Ishikawa (cell line): ENCODE data around the gene SLK.

Source experiments
- CEBPB ChIP-seq: IDR thresholded peaks from 2 replicates; pipeline ENCODE4 v1.6.1; 2012
- CREB1 ChIP-seq: IDR thresholded peaks from 2 replicates; pipeline ENCODE4 v1.6.1; 2012; ENCODE audit warnings: low read depth
- EGR1 ChIP-seq: IDR thresholded peaks from 2 replicates; pipeline ENCODE4 v1.6.1; 2012
- EP300 ChIP-seq: IDR thresholded peaks from 2 replicates; pipeline ENCODE4 v1.6.1; 2012; ENCODE audit warnings: borderline replicate concordance
- FOXM1 ChIP-seq: IDR thresholded peaks from 2 replicates; pipeline ENCODE4 v1.6.1; 2012; ENCODE audit warnings: low read depth, borderline replicate concordance
- NFIC ChIP-seq: IDR thresholded peaks from 2 replicates; pipeline ENCODE4 v1.6.1; 2012
- RAD21 ChIP-seq: IDR thresholded peaks from 2 replicates; pipeline ENCODE4 v1.6.1; 2012; ENCODE audit warnings: low read depth
- TAF1 ChIP-seq: IDR thresholded peaks from 2 replicates; pipeline ENCODE4 v1.6.1; 2012; ENCODE audit warnings: low read depth, mild to moderate bottlenecking
- TCF12 ChIP-seq: IDR thresholded peaks from 2 replicates; pipeline ENCODE4 v1.6.1; 2012; ENCODE audit warnings: low read depth
- TEAD4 ChIP-seq: IDR thresholded peaks from 2 replicates; pipeline ENCODE4 v1.6.1; 2012
- YY1 ChIP-seq: IDR thresholded peaks from 2 replicates; pipeline ENCODE4 v1.6.1; 2012; ENCODE audit warnings: low read depth
- ZBTB7A ChIP-seq: IDR thresholded peaks from 2 replicates; pipeline ENCODE4 v1.6.1; 2012; ENCODE audit warnings: low read depth
- TF ChIP-seq, protein P1 (sequence below): IDR thresholded peaks from 2 replicates; pipeline ENCODE4 v1.6.1; 2012
- TF ChIP-seq, protein P2 (sequence below): IDR thresholded peaks from 2 replicates; pipeline ENCODE4 v1.6.1; 2012
- TF ChIP-seq, protein P3 (sequence below): IDR thresholded peaks from 2 replicates; pipeline ENCODE4 v1.6.1; 2012; ENCODE audit warnings: low read depth, mild to moderate bottlenecking

The SLK gene

DNA sequence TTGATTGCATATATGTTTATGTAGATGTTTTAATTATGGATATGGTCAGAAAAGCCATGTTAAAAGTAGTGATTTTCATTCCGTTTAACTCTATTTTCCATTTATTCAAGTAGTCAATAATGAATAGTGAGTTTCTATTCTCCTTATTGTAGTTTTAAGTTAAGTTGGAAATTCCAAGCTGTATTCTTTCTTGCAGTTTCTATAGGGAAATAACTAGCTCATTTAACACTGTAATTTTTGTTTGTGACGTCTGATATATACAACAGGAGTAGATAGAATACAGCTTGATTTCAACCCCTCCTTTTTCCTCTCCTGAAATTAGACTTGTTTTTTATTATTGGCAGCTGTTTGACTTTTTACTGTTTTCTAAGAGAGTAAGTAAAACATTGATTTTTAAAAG, 47.2 kb downstream of the SLK start:
- TF ChIP-seq TEAD4 (no peak), EP300 (no peak), EGR1 (no peak), CREB1 (no peak), RAD21 (no peak)
- TF ChIP-seq, protein P1, sequence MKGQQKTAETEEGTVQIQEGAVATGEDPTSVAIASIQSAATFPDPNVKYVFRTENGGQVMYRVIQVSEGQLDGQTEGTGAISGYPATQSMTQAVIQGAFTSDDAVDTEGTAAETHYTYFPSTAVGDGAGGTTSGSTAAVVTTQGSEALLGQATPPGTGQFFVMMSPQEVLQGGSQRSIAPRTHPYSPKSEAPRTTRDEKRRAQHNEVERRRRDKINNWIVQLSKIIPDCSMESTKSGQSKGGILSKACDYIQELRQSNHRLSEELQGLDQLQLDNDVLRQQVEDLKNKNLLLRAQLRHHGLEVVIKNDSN = no peak

DNA sequence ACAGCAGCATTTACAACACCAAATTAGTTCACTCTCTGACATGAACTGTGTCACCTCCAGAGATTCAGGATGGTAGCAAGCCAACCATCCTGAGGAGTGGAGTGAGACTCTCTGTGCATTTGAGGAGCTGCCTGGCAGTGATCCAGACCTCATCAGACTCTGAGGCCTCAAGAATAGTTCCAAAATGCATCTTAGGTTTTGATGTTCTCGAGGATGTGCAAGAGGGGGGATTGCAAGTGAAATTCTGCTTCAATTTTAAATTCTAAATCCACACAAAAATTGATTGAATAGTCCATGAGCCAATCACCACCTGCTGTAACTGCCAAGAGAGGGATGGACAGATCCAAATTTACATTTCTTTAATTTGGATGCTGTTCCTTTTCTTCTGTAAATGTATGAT, 49.7 kb downstream of the SLK start:
- TF ChIP-seq, protein P2, sequence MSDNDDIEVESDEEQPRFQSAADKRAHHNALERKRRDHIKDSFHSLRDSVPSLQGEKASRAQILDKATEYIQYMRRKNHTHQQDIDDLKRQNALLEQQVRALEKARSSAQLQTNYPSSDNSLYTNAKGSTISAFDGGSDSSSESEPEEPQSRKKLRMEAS = no peak
- TF ChIP-seq, protein P3, sequence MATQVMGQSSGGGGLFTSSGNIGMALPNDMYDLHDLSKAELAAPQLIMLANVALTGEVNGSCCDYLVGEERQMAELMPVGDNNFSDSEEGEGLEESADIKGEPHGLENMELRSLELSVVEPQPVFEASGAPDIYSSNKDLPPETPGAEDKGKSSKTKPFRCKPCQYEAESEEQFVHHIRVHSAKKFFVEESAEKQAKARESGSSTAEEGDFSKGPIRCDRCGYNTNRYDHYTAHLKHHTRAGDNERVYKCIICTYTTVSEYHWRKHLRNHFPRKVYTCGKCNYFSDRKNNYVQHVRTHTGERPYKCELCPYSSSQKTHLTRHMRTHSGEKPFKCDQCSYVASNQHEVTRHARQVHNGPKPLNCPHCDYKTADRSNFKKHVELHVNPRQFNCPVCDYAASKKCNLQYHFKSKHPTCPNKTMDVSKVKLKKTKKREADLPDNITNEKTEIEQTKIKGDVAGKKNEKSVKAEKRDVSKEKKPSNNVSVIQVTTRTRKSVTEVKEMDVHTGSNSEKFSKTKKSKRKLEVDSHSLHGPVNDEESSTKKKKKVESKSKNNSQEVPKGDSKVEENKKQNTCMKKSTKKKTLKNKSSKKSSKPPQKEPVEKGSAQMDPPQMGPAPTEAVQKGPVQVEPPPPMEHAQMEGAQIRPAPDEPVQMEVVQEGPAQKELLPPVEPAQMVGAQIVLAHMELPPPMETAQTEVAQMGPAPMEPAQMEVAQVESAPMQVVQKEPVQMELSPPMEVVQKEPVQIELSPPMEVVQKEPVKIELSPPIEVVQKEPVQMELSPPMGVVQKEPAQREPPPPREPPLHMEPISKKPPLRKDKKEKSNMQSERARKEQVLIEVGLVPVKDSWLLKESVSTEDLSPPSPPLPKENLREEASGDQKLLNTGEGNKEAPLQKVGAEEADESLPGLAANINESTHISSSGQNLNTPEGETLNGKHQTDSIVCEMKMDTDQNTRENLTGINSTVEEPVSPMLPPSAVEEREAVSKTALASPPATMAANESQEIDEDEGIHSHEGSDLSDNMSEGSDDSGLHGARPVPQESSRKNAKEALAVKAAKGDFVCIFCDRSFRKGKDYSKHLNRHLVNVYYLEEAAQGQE = no peak
- TF ChIP-seq TEAD4 (no peak), EGR1 (no peak), YY1 (no peak), RAD21 (no peak), CEBPB (no peak), TAF1 (no peak), TCF12 (no peak), ZBTB7A (no peak), CREB1 (no peak), EP300 (no peak), NFIC (no peak), FOXM1 (no peak)
- TF ChIP-seq, protein P1 = no peak

DNA sequence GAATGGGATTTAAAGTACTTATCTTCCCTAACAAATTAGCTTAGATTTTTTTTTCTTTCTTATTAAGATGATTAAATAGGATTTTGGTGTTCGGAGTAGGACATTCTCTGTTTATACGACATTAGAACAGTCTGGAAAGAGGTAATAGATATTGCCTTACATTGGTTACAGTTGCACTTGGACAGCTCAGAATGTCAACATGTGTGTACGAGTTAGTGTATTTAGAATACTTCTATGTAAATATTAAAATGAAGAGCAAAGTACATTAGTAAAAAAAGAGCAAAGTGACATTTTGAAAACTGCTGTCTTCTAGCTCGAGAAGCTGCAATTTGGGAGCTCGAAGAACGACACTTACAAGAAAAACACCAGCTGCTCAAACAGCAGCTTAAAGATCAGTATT, 51.5 kb downstream of the SLK start:
- no peak for TF ChIP-seq YY1

DNA sequence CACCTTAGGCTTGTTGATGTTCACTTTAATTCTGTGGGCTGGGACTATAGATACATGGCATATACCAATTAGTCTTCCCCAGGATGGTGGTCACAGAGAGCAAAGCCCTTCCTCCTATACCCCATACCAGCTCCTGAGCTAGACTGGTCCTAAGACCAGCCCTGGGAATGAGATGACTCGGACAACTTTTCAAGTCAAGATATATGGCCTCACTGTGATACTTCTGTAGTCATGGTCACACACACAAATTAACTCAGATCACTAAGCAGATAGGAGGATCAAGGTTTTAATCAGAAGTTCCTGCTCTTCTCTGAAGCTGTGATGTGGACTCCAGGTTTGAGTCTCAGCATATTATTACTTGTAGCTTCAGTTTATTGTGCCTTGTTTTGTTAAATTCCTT, 53.1 kb downstream of the SLK start:
- no peak for TF ChIP-seq FOXM1
- no peak for TF ChIP-seq RAD21
- TF ChIP-seq, protein P3 = no peak
- TF ChIP-seq ZBTB7A = no peak
- TF ChIP-seq TCF12 = no peak
- TF ChIP-seq CEBPB = no peak
- TF ChIP-seq NFIC = no peak
- TF ChIP-seq, protein P1 = no peak
- TF ChIP-seq, protein P2 = no peak
- no peak for TF ChIP-seq EP300
- no peak for TF ChIP-seq CREB1

DNA sequence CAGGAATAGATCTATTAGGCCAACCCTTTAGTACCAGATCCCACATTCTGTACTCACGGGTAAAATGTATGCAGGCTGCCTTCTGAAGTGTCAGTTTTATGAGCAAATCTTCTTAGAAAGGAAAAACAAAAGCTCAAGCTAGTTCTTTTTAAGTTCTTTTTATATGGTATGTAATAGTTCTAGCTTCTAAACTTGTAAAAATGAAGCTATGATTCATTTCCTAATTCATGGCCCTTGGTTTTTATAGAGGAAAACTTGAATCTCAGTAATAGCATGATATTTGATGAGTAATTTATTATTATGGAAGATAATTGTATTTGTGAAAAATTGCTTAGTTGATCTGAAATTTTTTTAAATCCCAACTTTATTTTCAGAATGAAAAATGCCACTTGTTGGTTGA, 54.3 kb downstream of the SLK start:
- no peak for TF ChIP-seq RAD21
- TF ChIP-seq CREB1 = no peak
- TF ChIP-seq, protein P1 = no peak
- no peak for TF ChIP-seq CEBPB
- no peak for TF ChIP-seq TAF1
- no peak for TF ChIP-seq ZBTB7A
- TF ChIP-seq TCF12 = no peak
- no peak for TF ChIP-seq EGR1
- TF ChIP-seq FOXM1 = no peak
- no peak for TF ChIP-seq YY1
- no peak for TF ChIP-seq TEAD4
- TF ChIP-seq, protein P2 = no peak
- no peak for TF ChIP-seq EP300
- no peak for TF ChIP-seq NFIC
- TF ChIP-seq, protein P3 = no peak
